Islet precursor cell (in vitro differentiated cells): ENCODE results near the gene IGF2.
"Not testable (repeated sequence)": the region's sequence is repeated elsewhere in the genome, so short reads cannot be mapped to it uniquely, and the experiment has no call there.

Experiments
- DNase-seq: peaks from one replicate; pipeline ENCODE4 v3.0.0-alpha.2; 2018

Gene IGF2

DNA sequence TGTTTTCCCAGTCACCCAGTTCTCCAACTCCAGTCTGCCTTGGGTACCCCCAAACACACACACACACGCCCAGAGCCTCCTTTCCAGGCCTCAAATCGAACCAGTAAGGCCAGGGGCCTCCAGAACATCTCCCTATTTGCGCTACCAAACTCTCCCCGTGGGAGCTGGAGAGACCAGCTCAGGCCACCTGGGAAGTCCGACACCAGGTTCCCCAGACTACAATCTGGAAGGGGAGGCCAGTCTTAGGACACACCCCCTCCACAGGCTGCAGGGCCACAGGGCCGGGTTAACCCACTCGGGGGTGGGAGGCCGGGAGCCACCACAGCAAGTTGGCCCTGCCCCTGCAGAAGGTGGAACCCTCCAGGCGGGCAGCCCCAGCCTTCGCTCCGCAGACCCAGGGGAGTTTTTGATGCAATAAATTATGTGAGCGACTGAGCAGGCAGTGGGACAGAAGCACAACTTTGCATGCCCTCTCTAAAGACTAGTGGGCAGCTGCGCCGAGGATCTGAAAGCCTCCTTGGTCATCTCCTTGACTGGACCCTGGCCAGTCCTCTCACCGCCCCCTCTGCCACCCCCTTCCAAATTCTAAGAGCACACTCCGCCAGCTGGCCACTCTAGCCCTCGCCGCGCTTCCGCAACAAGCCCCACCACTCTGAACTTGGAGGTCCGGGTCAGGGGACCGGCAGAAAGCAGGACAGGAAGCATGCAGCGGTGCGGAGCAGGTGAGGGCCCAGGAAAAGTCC lies 2.8 kb downstream of the IGF2 start:
- DNase-seq: no peak

- no peak for DNase-seq
Measured at GRCh38 chr11:2135648-2136201, 3.5 kb downstream of the IGF2 start.

- DNase-seq: no peak
Measured at GRCh38 chr11:2135018-2135569, 4.1 kb downstream of the IGF2 start.

GRCh38 chr11:2134022-2135010 lies 4.9 kb downstream of the IGF2 start:
- no peak for DNase-seq

GRCh38 chr11:2133241-2134021 lies 5.8 kb downstream of the IGF2 start:
- DNase-seq: no peak

DNA sequence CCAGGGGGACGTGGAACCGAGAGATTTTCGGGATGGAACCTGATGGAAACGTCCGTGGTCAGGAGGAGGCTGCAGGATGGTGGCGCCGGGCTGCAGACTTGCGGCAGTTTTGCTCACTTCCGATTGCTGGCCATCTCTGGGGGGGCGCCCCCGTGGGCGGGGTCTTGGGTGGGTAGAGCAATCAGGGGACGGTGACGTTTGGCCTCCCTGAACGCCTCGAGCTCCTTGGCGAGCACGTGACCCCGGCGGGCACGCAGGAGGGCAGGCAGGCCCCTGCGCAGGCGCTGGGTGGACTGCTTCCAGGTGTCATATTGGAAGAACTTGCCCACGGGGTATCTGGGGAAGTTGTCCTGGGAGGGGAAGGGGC lies 6.3 kb downstream of the IGF2 start:
- DNase-seq: no peak

DNA sequence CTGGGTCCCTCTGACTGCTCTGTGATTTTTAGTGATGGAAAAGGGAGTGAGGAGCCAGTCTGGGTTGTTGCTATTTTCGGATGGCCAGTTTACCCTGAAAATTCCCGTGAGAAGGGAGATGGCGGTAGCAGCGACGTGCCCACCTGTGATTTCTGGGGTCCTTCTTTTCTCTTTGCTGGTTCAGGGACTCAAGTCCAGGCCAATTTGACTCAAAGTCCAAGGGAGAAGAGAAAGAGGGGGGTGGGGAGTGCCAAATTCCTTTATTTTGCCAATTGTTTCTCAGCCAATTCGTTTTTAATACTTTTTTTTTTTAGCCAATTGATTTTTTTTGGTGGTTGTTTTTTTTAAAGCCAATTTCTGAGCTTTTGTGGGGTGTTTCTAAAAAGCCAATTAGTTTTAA lies 6.9 kb downstream of the IGF2 start:
- DNase-seq: no peak

- DNase-seq: no peak
Measured at GRCh38 chr11:2131371-2132236, 7.6 kb downstream of the IGF2 start.

- DNase-seq: no peak
Measured at GRCh38 chr11:2130881-2131352, 8.3 kb downstream of the IGF2 start.

GRCh38 chr11:2129699-2130366 lies 9.4 kb downstream of the IGF2 start:
- DNase-seq: no peak

DNA sequence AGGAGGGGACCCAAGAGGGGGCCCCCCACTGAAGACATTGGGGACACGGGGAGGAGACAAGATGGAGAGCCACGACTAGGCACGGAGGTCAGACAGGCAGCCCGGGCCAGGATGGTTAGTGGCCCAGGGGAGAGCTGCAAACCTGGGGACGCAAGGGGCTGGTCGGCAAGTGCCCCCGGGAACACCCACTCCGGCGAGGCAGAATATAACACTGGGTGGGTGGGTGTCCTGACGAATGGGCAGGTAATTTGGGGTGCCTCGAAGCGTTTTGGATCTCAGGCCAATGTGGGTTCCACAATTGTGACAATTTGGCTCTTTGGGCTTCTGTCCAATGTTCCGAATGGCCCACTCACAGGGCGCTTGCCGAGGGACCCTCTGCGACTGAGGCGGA lies 9.9 kb downstream of the IGF2 start:
- no peak for DNase-seq

GRCh38 chr11:2128511-2129307 lies 10.5 kb downstream of the IGF2 start:
- no peak for DNase-seq

DNA sequence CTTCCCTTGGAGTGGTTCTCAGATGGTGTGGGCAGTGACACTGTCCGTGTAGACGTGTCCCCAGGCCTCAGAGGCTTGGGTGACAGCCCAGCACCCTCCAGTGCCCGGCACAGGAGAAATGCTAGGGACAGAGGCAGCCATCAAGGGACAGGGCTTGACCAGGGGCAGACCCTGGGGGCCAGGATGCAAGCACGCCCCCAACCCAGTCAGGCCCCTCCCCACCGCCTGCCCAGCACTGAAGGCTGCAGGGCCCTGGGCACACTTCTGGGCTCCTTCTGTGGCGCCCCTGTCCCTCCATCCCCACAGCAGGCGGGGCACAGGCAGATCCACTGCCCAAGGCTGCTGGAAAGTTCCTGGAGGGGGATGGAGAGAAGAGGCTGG lies 11.1 kb downstream of the IGF2 start:
- DNase-seq: no peak

- DNase-seq: no peak
Measured at GRCh38 chr11:2127482-2128129, 11.6 kb downstream of the IGF2 start.

GRCh38 chr11:2126520-2127085 lies 12.6 kb downstream of the IGF2 start:
- no peak for DNase-seq

DNA sequence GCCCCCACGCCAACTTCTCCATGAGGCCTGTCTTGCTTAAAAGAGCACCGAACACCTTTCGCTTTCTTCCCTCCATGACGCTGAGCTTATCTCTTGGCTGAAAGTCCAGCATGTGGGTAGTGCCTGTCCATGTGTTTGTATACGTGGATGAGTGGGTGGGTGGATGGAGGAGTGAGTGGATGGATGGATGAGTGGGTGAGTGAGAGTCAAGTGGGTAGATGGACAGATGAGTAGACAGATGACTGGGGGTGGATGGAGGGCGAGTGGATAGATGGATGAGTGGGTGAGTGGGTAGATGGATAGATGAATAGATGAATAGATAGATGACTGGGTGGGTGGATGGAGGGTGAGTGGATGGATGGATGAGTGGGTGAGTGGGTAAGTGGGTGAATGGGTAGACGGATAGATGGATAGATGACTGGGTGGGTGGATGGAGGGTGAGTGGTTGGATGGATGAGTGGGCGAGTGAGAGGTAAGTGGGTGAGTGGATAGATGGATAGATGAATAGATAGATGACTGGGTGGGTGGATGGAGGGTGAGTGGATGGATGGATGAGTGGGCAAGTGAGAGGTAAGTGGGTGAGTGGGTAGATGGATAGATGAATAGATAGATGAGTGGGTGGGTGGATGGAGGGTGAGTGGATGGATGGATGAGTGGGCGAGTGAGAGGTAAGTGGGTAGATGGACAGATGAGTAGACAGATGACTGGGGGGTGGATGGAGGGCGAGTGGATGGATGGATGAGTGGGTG lies 14.3 kb downstream of the IGF2 start:
- DNase-seq: not testable (repeated sequence)

- DNase-seq: no peak
Measured at GRCh38 chr11:2123628-2123960, 15.6 kb downstream of the IGF2 start.

DNA sequence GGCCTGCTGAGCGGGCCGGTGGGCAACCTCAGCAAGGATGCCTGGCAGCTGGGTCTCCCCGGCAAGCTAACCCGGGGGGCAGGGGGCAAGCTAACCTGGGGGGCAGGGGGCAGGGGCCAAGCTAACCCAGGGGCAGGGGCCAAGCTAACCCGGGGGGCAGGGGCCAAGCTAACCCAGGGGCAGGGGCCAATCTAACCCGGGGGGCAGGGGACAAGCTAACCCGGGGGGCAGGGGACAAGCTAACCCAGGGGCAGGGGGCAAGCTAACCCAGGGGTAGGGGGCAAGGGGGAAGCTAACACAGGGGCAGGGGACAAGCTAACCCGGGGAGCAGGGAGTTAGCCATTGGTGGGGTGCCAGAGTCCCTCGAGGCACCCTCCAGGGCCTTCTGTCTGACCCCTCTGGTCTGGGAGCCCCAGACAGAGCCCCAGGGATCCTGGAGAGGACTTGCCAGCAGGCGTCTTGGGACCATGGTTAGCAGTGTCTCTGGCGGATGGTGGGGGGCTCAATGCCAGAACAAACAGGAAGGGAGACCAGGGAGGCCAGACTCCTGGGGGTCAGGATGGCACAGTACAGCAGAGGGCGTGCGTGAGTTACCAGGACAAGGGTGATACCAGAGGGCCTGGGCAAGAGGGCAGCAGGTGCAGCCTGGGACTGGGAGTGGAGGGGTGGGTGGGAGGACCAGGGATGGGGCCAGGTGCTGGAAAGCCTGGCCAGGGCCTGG lies 16.1 kb downstream of the IGF2 start:
- DNase-seq: no peak
